Gastroesophageal sphincter (tissue), 4 donors: ENCODE results near the gene TATDN3. TPM values are rescaled to one million over a fixed set of nuclear protein-coding genes. Genes with fewer than 3 reads are reported as not detected.
"Not testable (repeated sequence)": the region's sequence is repeated elsewhere in the genome, so short reads cannot be mapped to it uniquely, and the experiment has no call there.

Experiments
- ATAC-seq: fragments of 150-250 bp; one replicate; pipeline ENCODE4 v1.9.1; 2016; ENCODE audit warnings: mild to moderate bottlenecking, moderate library complexity
- H3K27ac ChIP-seq, 4 donors: fragments of 200-600 bp; sonication (generic) in 3 of 4; 1 replicate in 3 of 4; 2 replicates in 1 of 4; pipeline ENCODE4 v1.5.1; 2016 to 2019
- H3K27me3 ChIP-seq: fragments of 200-600 bp; sonication (generic); one replicate; pipeline ENCODE4 v1.5.1; 2019
- H3K36me3 ChIP-seq, 2 donors: fragments of 200-600 bp; sonication (generic); one replicate each; pipeline ENCODE4 v1.5.1; 2019; ENCODE audit warnings: control low read depth in 1 of 2
- H3K4me1 ChIP-seq, 3 donors: fragments of 200-600 bp; sonication (generic); 1 replicate in 2 of 3; 2 replicates in 1 of 3; pipeline ENCODE4 v1.5.1; 2016 to 2019; ENCODE audit warnings: control low read depth in 2 of 3
- H3K4me3 ChIP-seq, 2 donors: fragments of 200-600 bp; sonication (generic); one replicate each; pipeline ENCODE4 v1.5.1; 2019; ENCODE audit warnings: mild to moderate bottlenecking in 1 of 2, moderate library complexity in 1 of 2
- H3K9me3 ChIP-seq, 3 donors: fragments of 200-600 bp; sonication (generic); one replicate each; pipeline ENCODE4 v1.5.1; 2017 to 2019; ENCODE audit warnings: control low read depth in 2 of 3
- CTCF ChIP-seq, 4 experiments: fragments of 200-600 bp in 2 of 4; fragments of 450-650 bp in 2 of 4; sonication (generic) in 1 of 4; IDR thresholded peaks; one replicate each; pipeline ENCODE4 v1.5.1; 2017 to 2019; ENCODE audit warnings: antibody characterized with exemption in 4 of 4, mild to moderate bottlenecking in 2 of 4, moderate library complexity in 2 of 4
- EP300 ChIP-seq: sonication (generic); formaldehyde crosslinking; IDR thresholded peaks from one replicate; pipeline ENCODE4 v1.6.1; 2017; ENCODE audit warnings: antibody characterized with exemption, mild to moderate bottlenecking
- POLR2A ChIP-seq, 2 donors: fragments of 450-650 bp; IDR thresholded peaks; one replicate each; pipeline ENCODE4 v1.6.1; 2017; ENCODE audit warnings: antibody characterized with exemption in 2 of 2, mild to moderate bottlenecking in 2 of 2, moderate library complexity in 1 of 2
- POLR2AphosphoS5 ChIP-seq: sonication (generic); formaldehyde crosslinking; IDR thresholded peaks from one replicate; pipeline ENCODE4 v1.6.1; 2017; ENCODE audit warnings: antibody characterized with exemption
- WGBS, 2 donors: methylation state at CpG; one replicate each; pipeline ENCODE4 v1.1.5; 2018; ENCODE audit warnings: low coverage in 1 of 2; 5-methylcytosine and 5-hydroxymethylcytosine counted together
- total RNA-seq, 4 donors: library from RNA; depleted of rRNA; stranded (reverse); fragments of >200 nt; gene quantifications; one replicate each; pipeline ENCODE4 v1.1.0, GENCODE V29; 2016

Gene TATDN3
- total RNA-seq, 4 donors from 2014 or later: 7.9 to 23.0 (median 9.9) TPM

DNA sequence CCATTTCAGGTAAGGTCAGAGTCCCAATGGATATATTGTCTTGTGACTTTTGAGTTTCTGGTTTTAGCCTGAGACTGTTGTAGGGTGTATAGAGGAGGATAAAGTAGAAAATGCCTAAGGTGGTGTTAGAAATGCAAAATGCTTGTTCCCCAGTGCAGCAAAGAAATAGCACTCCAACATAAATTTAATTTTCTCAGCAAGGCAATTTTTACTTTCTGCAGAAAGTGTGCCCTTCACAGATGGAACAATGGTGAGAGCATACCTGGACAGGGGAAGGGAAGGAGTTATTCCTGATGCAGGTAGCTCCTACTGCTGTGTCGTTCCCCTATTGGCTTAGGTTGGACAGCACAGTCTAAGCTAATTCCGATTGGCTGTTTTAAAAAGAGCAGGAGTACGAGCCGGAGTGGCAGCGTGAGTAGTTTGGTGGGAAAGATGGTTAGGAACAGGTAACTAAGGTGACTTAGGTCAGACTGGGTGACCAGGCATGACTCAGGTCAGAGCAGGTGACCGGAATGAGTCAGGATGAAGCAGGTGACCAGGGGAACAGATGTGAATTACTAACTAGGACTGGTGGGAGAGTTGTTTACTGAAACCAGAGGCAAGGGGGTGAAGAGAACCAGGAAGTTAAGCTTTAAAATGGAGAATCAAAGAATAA lies 34.2 kb downstream of the TATDN3 start:
- Histone ChIP-seq H3K27me3 (no peaks in the 10 kb centered on the region), H3K36me3 (no peaks in the 10 kb centered on the region), H3K4me3 (no peak overlapping the region), H3K9me3 (peaks cover 0 to 17% (median 0%) of the 10 kb centered on the region in 3 donors), H3K4me1 (no peaks in the 10 kb centered on the region), H3K27ac (no peak overlapping the region)
- TF ChIP-seq POLR2AphosphoS5 (no peak), EP300 (no peak), CTCF (IDR thresholded peaks at IDR 0.05) (no peak), POLR2A (IDR thresholded peaks at IDR 0.05) (no peak)
- WGBS, 2 donors: 95 to 96% methylated on average over 6 of the region's 6 CpGs
- ATAC-seq: no peak

DNA sequence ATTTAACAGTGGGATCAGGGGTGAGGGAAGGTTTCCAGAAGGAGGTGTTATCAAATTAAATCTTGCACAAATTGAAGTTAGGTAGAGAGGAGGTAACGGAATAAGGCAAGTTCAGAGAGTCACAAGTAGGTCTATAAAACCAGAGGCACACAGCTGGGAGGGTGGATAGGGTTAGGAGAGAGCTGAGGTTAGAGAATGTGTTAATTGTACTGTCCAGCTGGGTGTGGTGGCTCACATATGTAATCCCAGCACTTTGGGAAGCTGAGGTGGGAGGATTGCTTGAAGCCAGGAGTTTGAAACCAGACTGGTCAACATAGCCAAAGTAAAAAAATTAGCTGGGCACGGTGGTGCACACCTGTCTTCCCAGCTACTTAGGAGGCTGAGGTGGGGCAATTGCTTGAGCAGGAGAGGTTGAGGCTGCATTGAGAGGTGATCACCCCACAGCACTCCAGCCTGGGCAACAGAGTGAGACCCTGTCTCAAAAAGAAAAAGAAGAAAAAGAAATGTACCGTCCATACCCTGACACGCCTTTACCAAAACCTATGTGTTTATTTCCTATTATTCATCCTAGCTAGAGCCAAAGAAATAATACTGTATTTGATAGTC lies 35.6 kb downstream of the TATDN3 start:
- no peak for TF ChIP-seq EP300
- TF ChIP-seq CTCF (IDR thresholded peaks at IDR 0.05): no peak
- TF ChIP-seq POLR2A (IDR thresholded peaks at IDR 0.05): no peak
- TF ChIP-seq POLR2AphosphoS5: no peak
- no peak for ATAC-seq
- no peak overlapping the region for H3K27ac ChIP-seq
- peaks cover 0 to 17% (median 0%) of the 10 kb centered on the region in 3 donors for H3K9me3 ChIP-seq
- H3K4me1 ChIP-seq: no peaks in the 10 kb centered on the region
- WGBS, 2 donors: 86 to 100% methylated on average over 3 to 4 of the region's 4 CpGs
- H3K4me3 ChIP-seq: no peak overlapping the region
- no peaks in the 10 kb centered on the region for H3K36me3 ChIP-seq
- no peaks in the 10 kb centered on the region for H3K27me3 ChIP-seq

GRCh38 chr1:212827831-212828278 lies 36.2 kb downstream of the TATDN3 start:
- no peaks in the 10 kb centered on the region for H3K27me3 ChIP-seq
- ATAC-seq: no peak
- H3K36me3 ChIP-seq: no peaks in the 10 kb centered on the region
- no peak overlapping the region for H3K4me3 ChIP-seq
- H3K4me1 ChIP-seq: no peaks in the 10 kb centered on the region
- TF ChIP-seq POLR2A (IDR thresholded peaks at IDR 0.05) (no peak), EP300 (no peak), CTCF (IDR thresholded peaks at IDR 0.05) (no peak), POLR2AphosphoS5 (no peak)
- 74 to 76% methylated on average over 3 to 5 of the region's 5 CpGs for WGBS, 2 donors
- H3K9me3 ChIP-seq: peaks cover 0 to 17% (median 0%) of the 10 kb centered on the region in 3 donors
- no peak overlapping the region for H3K27ac ChIP-seq

DNA sequence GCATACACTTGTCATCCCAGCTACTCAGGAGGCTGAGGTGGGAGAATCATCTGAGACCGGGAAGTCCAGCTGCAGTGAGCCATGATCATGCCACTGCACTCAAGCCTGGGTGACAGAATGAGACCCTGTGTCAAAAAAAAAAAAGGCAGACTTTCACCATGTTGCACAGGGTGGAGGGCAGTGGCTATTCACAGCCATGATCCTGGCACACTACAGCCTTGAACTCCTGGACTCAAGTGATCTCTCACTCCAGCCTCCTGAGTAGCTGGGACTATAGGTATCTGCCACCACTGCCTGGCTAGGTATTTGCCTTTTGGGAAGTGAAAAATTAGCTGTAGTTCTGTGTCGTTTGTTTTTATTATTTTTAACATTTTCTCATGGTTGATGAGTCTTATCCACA lies 36.7 kb downstream of the TATDN3 start:
- TF ChIP-seq POLR2AphosphoS5 (no peak), CTCF (IDR thresholded peaks at IDR 0.05) (no peak), EP300 (no peak), POLR2A (IDR thresholded peaks at IDR 0.05) (no peak)
- peaks cover 0 to 17% (median 0%) of the 10 kb centered on the region in 3 donors for H3K9me3 ChIP-seq
- H3K4me3 ChIP-seq: no peak overlapping the region
- WGBS, 2 donors: 64 to 84% methylated on average over 1 to 2 of the region's 2 CpGs
- H3K27me3 ChIP-seq: no peaks in the 10 kb centered on the region
- no peaks in the 10 kb centered on the region for H3K4me1 ChIP-seq
- H3K27ac ChIP-seq: no peak overlapping the region
- ATAC-seq: no peak
- no peaks in the 10 kb centered on the region for H3K36me3 ChIP-seq

DNA sequence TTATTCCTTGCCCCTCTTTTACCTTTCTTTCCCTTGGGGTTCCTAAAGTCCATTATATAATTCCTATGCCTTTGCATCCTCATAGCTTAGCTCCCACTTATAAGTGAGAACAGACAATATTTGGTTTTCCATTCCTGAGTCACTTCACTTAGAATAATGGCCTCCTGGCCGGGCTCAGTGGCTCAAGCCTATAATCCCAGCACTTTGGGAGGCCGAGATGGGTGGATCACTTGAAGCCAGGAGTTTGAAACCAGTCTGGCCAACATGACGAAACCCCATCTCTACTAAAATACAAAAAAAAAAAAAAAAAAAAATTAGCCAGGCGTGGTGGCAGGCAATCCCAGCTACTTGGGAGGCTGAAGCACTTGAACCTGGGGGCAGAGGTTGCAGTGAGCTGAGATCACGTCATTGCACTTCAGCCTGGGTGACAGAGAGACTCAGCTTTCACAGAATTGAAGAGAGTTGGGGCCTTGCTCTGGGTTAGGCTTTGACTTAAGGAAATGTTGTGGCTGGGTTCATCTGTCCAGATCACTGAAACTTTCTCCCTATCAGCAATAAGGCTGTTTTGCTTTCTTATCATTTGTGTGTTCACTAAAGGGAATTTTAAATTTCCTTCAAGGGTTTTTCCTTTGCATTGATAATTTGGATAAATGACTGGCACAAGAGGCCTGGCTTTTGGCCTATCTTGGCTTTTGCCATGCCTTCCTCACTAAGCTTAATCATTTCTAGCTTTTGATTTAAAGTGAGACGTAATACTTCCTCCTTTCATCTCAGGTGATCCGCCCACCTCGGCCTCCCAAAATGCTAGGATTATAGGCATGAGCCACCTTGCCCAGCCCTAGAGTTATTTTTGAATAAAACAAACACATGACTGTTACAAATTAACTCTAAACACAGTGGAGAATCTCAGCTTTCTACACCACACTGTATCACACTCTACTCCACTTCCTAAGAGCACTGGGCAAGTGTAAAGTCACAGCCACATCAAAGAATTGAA lies 41.8 kb downstream of the TATDN3 start:
- H3K27me3 ChIP-seq, H3K27ac ChIP-seq, H3K4me3 ChIP-seq, H3K36me3 ChIP-seq, H3K9me3 ChIP-seq, ATAC-seq, H3K4me1 ChIP-seq: not testable (repeated sequence)
- WGBS, 2 donors: 81 to 86% methylated on average over 3 to 8 of the region's 8 CpGs
